GM23248 (cell line): ENCODE data around the gene CNN3.

ENCODE experiments used
- EZH2 ChIP-seq: fragments of 200-600 bp; sonication (generic); IDR thresholded peaks from 2 replicates; pipeline ENCODE4 v1.6.1; 2018; ENCODE audit warnings: antibody characterized with exemption, mild to moderate bottlenecking; ENCODE audit not compliant: insufficient read depth, poor library complexity, severe bottlenecking
- EZH2phosphoT487 ChIP-seq: fragments of 200-600 bp; sonication (generic); IDR thresholded peaks from 2 replicates; pipeline ENCODE4 v1.6.1; 2018; ENCODE audit warnings: antibody characterized with exemption, moderate library complexity, mild to moderate bottlenecking, low read depth; ENCODE audit not compliant: insufficient read depth

DNA sequence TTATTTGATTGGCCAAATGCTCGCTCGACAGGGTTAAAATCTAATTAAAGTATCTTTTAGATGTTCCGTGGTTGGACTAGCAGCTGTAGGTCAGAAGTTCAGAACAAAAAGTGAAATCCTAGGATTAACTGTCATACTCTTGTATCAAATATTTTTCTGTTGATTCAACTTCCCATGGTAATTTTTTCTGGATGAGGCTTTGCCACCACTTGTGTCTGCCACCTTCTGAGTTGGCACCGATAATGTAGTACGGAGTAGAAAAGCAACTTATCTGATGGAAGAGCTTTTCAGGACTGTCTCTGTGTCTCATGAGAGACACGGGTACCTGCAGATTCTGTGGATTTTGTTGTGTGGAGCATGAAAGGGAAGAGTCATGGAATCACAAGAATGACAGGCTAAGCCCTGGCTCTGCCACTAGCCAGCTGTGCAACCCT, 44.6 kb upstream of the CNN3 start:
- TF ChIP-seq EZH2, result no peak
- 0 out of 2 replicates have a peak, but pooled peaks have one; percentile 36 for TF ChIP-seq EZH2phosphoT487
